Endothelial cell of umbilical vein (primary cell): ENCODE results near the gene CENPN.

Experiments
- CTCF ChIP-seq, 2 donors: IDR thresholded peaks; 1 replicate in 1 of 2; 2 replicates in 1 of 2; pipeline ENCODE4 v1.5.1; 2011; ENCODE audit warnings: low read length in 2 of 2, mild to moderate bottlenecking in 2 of 2, moderate library complexity in 2 of 2, control low read depth in 1 of 2, inconsistent platforms in 1 of 2, low read depth in 1 of 2; ENCODE audit not compliant: insufficient read depth in 1 of 2; ENCODE audit errors: extremely low read depth in 1 of 2
- POLR2A ChIP-seq: IDR thresholded peaks from 2 replicates; pipeline ENCODE4 v1.6.1; 2012; ENCODE audit warnings: low read depth, mild to moderate bottlenecking, control low read depth, low read length

DNA sequence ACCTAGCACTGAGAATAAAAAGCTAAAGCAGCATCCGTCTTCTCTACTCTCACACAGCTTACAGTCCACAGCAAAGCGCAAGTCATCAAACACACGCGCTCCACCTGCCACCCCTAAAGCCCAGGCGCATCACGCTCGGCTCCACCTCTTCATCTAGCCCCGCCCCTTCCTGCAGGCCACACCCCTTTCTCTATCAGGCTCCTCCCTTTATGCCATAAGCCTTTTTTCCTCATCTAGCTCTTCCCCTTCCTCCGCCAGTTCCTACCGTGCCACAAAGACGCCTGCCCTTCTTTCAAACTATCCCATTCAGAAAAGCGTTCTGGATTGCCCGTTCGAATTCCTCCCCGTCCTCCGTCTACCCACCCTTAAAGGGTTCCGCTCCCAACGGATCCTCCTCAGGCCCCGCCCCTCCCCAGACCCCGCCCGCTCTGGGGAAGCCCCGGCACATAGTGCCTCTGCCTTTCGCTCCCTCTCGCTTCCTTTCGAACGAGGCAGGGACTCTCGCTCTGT, 69.6 kb downstream of the CENPN start:
- no peak for TF ChIP-seq POLR2A
- TF ChIP-seq CTCF (IDR thresholded peaks at IDR 0.05; ENCODE audit: extremely low read depth in 1 of 2, insufficient read depth in 1 of 2, low read depth in 1 of 2, low read length in 2 of 2): no peak
